Measurements from ENCODE around the gene LRRTM1.

Gene LRRTM1

GRCh38 chr2:80302314-80303005, 2.1 kb downstream of the LRRTM1 start:
- no peak for DNase-seq (ENCODE audit: low read depth, low spot score)

GRCh38 chr2:80302001-80302313, 2.6 kb downstream of the LRRTM1 start:
- no peak for DNase-seq (ENCODE audit: low read depth, low spot score)

- DNase-seq (ENCODE audit: low read depth, low spot score): no peak
Measured at GRCh38 chr2:80300954-80301353, 3.6 kb downstream of the LRRTM1 start.

- DNase-seq (ENCODE audit: low read depth, low spot score): no peak
Measured at GRCh38 chr2:80300346-80300745, 4.2 kb downstream of the LRRTM1 start.

- DNase-seq (ENCODE audit: low read depth, low spot score): no peak
Measured at GRCh38 chr2:80299661-80300060, 4.9 kb downstream of the LRRTM1 start.

- DNase-seq (ENCODE audit: low read depth, low spot score): no peak
Measured at GRCh38 chr2:80298954-80299353, 5.6 kb downstream of the LRRTM1 start.

GRCh38 chr2:80293039-80293438, 11.5 kb downstream of the LRRTM1 start:
- DNase-seq (ENCODE audit: low read depth, low spot score): no peak

GRCh38 chr2:80292474-80292873, 12.1 kb downstream of the LRRTM1 start:
- DNase-seq (ENCODE audit: low read depth, low spot score): no peak

- no peak for DNase-seq (ENCODE audit: low read depth, low spot score)
Measured at GRCh38 chr2:80291656-80292055, 12.9 kb downstream of the LRRTM1 start.

GRCh38 chr2:80288576-80288975, 16.0 kb downstream of the LRRTM1 start:
- no peak for DNase-seq (ENCODE audit: low read depth, low spot score)

DNA sequence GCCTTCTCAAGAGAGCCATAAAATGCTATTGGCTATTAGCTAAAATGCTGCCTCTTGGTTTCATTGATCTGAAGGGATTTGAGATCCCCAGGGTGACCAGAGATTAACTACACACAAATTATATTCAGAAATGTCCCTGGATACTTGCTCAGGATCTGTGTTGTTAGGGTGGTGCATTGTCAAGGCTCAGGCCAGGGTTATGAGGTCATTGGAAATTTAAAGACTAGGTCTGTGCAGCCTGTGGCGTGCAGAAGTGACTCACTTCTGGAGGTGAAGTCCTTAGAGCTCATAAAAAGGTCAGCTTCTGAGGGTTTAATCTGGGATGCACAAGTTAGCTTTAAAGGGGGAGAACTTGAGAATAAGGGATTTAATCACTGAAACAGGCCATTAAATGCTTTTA, 23.5 kb downstream of the LRRTM1 start:
- DNase-seq (ENCODE audit: low read depth, low spot score): no peak

DNA sequence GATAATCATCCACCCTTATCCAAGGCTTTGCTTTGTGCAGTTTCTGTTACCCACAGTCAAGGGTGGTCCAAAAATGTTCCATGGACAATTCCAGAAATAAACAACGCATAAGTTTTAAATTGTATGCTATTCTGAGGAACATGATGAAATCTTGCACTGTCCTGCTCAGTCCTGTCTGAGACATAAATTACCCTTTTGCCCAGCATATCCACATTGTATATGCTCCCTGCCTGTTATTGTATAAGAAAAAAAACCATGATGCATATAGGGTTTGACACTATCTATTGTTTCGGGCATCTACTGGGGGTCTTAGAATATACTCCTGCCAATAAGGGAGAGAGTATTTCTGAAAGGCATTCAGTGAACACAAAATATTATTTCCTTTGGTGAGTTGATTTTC, 24.0 kb downstream of the LRRTM1 start:
- no peak for DNase-seq (ENCODE audit: low read depth, low spot score)

- no peak for DNase-seq (ENCODE audit: low read depth, low spot score)
Measured at GRCh38 chr2:80269806-80270205, 34.7 kb downstream of the LRRTM1 start.

GRCh38 chr2:80266231-80266630, 38.3 kb downstream of the LRRTM1 start:
- DNase-seq (ENCODE audit: low read depth, low spot score): no peak

DNA sequence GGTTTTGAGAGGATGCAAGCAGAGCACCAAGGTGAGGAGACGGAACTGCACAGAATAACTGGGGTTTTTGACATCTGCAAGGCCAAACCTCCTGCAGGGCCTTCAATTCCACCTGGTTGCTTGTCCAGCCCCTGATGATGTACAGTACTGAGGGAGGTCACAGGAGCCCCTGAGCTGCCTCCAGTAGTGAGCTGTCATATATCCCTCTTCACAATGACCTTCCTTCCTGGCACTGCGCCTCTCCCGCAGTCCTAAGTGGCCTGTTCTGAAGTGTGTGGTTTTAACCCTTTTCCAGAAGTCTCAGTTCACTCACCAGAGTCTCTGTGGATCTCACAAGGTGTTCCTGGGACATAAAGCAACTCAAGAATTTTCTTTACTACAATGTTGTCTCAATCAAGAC, 45.3 kb downstream of the LRRTM1 start:
- DNase-seq (ENCODE audit: low read depth, low spot score): no peak

- DNase-seq (ENCODE audit: low read depth, low spot score): no peak
Measured at GRCh38 chr2:80258793-80259192, 45.8 kb downstream of the LRRTM1 start.

- DNase-seq (ENCODE audit: low read depth, low spot score): no peak
Measured at GRCh38 chr2:80258341-80258740, 46.2 kb downstream of the LRRTM1 start.

- no peak for DNase-seq (ENCODE audit: low read depth, low spot score)
Measured at GRCh38 chr2:80257450-80257849, 47.1 kb downstream of the LRRTM1 start.

GRCh38 chr2:80256782-80257167, 47.8 kb downstream of the LRRTM1 start:
- no peak for DNase-seq (ENCODE audit: low read depth, low spot score)

DNA sequence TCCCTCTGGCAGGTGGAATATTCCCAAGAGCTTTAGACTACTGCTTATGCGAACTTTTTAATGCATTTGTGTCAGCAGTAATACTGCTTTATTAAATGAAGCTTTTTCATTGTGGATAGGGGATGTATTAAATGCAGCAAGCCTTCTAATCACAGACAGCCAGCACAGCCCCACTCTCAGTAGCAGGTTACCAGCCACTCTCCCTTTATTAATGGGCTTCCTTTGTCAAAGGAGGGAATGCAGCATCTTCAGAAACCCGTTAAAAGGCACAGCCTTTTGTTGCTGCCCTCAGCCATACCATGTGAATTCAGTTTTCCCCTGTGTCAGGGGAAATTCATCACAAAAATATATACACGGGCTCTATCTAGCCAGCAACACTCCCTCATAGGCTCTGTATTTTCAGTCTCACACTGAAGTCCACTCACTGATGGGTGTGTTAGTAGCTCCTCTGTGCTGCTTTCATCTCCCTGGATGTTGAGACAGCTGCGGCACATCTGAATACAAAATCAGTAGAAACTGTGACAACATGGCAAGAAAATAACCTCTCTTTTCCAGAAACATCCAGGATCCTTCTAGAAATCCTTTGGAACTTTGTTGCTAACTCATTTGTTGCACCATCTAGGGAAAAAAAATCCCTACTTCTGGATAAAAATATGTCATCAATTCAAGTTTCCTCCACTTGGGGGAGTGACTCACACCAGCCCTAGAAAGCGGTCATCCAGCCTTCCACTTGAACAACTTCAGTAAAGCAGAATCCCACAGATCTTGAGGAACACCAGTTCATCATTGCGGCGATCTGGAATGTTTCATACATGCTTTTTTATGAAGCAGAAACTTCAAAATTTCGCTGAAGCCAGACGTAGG, 48.4 kb downstream of the LRRTM1 start:
- no peak for DNase-seq (ENCODE audit: low read depth, low spot score)

- DNase-seq (ENCODE audit: low read depth, low spot score): no peak
Measured at GRCh38 chr2:80252294-80252986, 52.1 kb downstream of the LRRTM1 start.

Data from brain pericyte (primary cell).